22Rv1 (cell line): ENCODE measurements around the gene EIF1.
A peak's percentile ranks its signal among the peaks of the same experiment; 100 is the strongest.
"Not testable (repeated sequence)": the region's sequence is repeated elsewhere in the genome, so short reads cannot be mapped to it uniquely, and the experiment has no call there.

ENCODE experiments used
- H3K27ac ChIP-seq: fragments of 450-650 bp; 2 replicates; pipeline ENCODE4 v1.5.1; 2017
- CTCF ChIP-seq: fragments of 450-650 bp; IDR thresholded peaks from 2 replicates; pipeline ENCODE4 v1.5.1; 2017; ENCODE audit warnings: mild to moderate bottlenecking
- ZFX ChIP-seq: fragments of 450-650 bp; IDR thresholded peaks from 2 replicates; pipeline ENCODE4 v1.6.1; 2017; ENCODE audit warnings: antibody characterized with exemption, borderline replicate concordance

Gene EIF1

GRCh38 chr17:41665566-41666236 is 23.0 kb upstream of the EIF1 start:
- H3K27ac ChIP-seq: peak overlapping the region; percentile 50
- TF ChIP-seq CTCF: peak; percentile 98
- TF ChIP-seq ZFX: no peak

GRCh38 chr17:41666237-41666641 is 22.4 kb upstream of the EIF1 start:
- TF ChIP-seq CTCF (no peak; the same call in none of the 2 replicates), ZFX (no peak)
- H3K27ac ChIP-seq: peak overlapping the region; percentile 50

GRCh38 chr17:41666708-41667279 is 21.9 kb upstream of the EIF1 start:
- H3K27ac ChIP-seq: peak overlapping the region; percentile 50

GRCh38 chr17:41667280-41668041 is 21.2 kb upstream of the EIF1 start:
- no peak for TF ChIP-seq ZFX
- TF ChIP-seq CTCF: peak; percentile 28
- H3K27ac ChIP-seq: no peak overlapping the region

More at GRCh38 chr17:41666708-41667279, 21.9 kb upstream of the EIF1 start:
- TF ChIP-seq ZFX (no peak), CTCF (peak; percentile 87)

- TF ChIP-seq ZFX (no peak), CTCF (no peak)
These were observed 16.5 kb upstream of the EIF1 start for GRCh38 chr17:41672153-41672552.

GRCh38 chr17:41675157-41676057 is 13.3 kb upstream of the EIF1 start:
- H3K27ac ChIP-seq: not testable (repeated sequence)

More at GRCh38 chr17:41672153-41672552, 16.5 kb upstream of the EIF1 start:
- H3K27ac ChIP-seq: no peak overlapping the region

- H3K27ac ChIP-seq: no peak overlapping the region
These were observed 12.6 kb upstream of the EIF1 start for GRCh38 chr17:41676058-41676419.

More at GRCh38 chr17:41676058-41676419, 12.6 kb upstream of the EIF1 start:
- TF ChIP-seq CTCF (no peak), ZFX (no peak)
